COLO829 (cell line): ENCODE measurements around the gene AP1S1.

Experiments used
- DNase-seq: peaks from one replicate; pipeline ENCODE4 v3.0.0; 2012; ENCODE audit warnings: low spot score

Gene AP1S1

DNA sequence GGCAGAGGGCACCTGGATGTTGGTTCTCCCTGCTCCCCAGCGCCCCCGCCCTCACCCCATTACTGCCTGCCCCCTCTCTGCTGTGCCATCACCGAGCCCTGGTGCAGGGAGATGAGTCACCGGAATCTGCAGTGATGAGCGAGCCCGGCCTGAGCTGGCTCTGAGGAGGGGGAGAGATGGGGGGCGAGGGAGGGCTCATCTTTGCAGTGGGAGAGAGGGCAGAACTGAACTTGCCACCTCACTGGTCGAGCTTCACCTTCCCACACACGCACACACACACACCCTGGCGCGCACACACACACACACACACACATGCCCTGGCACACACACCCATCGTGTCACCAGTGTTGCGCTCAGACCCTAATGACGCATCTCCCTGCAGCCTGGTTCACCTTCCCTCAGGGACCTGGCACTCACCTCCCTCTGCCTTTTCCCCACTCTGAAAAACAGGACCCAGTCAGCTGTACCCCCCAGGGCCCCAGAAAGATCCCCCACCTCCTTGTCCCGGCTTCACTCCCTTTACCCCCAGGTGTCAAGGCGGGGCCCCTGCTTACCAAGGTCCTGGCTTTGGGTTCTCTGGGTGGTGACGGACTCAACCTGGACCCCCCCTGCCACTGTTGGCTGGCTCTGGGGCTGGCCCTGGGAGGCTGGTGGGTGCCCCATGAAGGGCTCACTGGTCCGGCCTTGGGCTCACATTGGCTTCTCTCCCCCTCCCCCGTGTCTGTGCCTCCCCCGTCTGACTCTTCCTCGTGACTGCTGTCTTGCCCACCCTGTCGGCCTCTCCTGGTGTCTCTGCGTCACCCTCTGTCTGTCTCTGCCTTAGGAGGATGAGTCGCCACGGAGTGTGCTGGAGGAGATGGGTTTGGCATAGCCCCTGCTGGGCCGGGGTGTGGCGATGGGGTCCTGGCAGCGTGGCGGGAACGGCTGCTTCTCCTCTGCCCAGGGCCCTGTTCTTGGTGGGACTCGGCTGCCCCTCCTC lies 5.7 kb downstream of the AP1S1 start:
- DNase-seq = no peak

DNA sequence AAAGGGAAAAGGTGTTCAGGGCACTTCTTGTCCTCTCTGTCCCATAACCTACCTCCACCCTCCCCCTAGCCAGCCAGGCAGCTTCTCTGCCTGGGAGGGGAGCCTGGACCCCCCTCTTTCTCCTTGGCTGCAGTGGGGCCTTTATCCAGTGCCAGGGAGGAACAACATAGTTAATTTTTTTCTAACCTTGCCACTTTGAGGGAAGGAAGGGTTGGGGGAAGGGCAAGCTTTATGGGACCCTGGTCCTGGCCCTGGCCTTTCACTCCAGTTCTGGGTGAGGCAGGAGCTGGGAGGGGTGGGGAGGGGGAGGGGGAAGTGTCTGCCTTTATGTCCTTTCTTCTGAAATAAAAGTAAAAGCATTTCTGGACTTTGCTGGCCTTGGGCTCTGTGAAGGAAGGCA lies 6.6 kb downstream of the AP1S1 start:
- DNase-seq = no peak

DNA sequence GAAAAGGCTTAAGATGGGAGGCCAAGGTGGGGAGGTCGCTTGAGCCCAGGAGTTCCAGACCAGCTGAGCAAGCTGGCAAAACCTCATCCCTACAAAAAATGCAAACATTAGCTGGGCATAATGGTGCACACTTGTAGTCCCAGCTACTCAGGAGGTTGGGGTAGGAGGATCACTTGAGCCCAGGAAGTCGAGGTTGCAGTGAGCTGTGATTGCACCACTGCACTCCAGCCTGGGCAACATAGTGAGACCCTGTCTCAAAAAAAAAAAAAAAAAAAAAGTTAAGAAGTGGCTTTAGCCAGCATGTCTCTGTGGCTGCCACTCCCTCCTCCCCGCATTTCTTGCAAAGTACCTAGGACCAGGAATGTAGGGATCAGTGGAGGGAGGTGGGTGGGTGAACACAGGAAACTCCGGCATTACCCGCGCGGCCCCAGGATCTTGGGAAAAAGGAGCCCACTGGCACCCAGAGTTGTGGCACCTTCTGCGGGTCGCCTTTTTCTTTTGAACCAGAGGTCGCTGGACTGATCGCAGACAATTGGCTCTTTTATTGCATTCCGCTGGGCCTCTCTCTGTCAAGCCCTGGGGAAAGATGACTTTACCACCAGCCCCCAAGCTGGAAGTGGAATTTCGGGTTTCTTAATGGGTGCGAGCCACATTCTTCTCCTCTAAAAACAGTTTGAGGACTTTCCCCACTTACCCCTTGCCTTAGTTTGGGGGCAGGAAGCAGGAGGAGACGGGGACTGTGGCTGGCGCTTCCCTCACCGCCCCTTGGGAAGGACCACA lies 7.6 kb downstream of the AP1S1 start:
- DNase-seq = no peak

GRCh38 chr7:101162551-101163278 lies 8.4 kb downstream of the AP1S1 start:
- DNase-seq = peak; percentile 60

DNA sequence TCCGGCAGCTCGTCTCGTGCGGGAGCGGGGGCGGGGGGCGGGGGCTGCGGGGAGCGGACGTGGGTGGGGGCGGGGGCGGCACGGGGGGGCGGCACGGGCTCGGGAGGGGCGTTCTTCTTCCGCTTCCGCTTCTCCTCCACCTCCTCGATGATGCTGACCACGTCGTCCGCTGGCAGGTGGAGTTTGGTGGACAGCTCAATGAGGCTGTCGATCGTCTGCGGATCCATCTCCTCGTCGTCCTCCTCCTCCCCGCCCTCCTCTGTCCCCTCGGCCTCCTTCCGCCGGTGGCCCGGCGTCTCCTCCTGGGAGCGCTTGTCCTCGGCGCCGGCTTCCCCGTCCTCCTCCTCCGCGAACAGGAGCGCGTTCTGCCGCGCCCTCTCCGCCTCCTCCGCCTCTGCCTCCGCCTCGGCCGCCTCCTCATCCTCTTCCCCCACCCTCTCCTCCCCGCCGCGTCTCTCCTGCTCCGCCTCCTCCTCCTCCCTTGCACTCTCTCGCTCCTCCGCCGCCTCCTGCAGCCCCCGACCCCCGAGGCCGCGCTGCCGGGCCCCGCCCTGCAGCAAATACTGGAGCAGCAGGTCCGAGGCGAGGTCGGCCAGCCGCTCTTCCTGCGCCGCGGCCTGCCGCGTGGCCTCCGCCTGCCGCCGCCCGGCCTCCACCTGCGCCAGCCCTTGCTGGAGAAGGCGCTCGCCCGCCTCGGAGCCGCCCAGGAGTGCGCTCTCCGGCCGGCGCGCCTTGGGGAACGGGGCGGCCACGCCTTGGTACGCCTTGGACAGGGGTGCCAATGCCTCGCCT lies 9.2 kb downstream of the AP1S1 start:
- DNase-seq = no peak

DNA sequence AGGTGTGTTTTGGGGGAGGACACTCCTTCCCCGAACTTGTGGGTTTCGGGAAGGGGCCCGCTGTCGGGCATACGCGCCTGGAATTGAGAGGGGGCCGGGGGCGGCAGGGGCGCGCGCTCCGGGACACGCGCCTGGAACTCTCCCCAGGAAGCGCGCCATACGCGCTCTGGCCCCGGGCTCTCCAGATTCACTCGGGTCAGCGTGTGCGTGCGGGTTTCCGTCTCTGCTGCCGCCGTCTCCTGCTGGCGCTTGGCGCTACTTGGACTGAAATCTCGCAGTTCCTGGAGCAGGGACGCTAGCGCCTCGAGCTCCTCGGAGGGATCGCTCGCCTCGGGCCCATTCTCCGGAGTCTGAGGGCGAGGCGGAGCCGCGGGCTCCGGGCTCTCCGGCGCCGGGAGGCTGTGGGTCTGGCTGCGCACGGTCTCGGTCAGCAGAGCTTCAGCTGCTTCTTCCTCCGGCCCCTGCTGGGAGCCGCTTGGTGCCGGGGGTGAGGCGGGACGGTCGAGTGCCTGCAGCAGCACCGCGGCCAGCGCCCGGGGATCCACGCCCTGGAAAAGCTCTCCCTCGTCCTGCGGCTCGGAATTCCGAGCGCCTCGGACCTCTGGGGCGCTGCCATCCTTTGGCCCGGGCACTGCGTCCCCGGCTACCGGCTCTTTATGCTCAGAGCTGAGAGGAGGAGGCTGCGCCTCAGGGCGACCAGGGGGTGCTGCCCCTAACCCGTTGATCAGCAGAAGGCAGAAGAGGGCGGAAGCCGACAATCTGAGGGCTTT lies 10.0 kb downstream of the AP1S1 start:
- DNase-seq = no peak

- peak; percentile 98 for DNase-seq
Measured at GRCh38 chr7:101165075-101165957, 11.0 kb downstream of the AP1S1 start, which contains the start of gene VGF. Gene VGF, minus strand, starts transcription at chr7:101165569. Its CDS starts 726 bp downstream, at chr7:101164843.

- no peak for DNase-seq
Measured at GRCh38 chr7:101165958-101166647, 11.8 kb downstream of the AP1S1 start.

GRCh38 chr7:101166648-101166908 lies 12.3 kb downstream of the AP1S1 start:
- DNase-seq = no peak

GRCh38 chr7:101166909-101167644 lies 12.8 kb downstream of the AP1S1 start:
- DNase-seq = no peak

DNA sequence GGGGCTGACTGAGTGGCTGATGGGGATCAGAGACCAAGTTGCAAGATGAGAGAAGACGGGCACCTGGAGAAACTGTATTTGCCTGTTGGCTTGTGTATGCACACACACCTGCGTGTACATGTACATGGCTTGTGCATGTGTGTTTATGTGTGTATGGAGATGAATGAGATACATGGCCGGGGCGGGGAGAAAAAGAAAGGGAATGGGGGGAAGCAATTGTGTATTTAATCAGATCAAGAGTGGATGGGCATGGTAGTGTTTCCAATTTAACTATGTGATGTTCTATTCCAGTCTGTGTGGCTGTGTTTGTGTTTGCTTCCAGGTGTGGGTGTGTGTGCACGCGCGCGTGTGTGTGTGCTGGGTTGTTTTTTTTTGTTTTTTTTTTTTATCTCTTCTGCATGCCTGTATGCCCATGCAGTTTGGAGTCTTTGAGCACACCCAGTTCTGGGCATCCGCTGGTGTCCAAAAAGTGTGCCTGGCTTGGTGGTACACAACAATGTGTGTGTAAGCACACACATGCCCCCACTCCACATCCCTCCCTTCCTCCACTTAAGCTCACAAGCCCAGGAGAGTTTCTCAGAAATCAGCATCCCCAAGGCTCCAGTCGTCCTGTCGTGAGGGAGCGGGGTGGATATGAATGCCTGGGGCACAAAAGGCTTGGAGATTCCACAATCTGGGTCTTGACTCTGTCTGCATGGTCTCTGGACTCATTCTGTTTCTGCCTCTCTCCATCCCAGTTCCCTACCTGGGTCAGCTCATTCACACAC lies 13.6 kb downstream of the AP1S1 start:
- DNase-seq = no peak

- no peak for DNase-seq
Measured at GRCh38 chr7:101168412-101169049, 14.3 kb downstream of the AP1S1 start.

GRCh38 chr7:101169110-101169837 lies 15.0 kb downstream of the AP1S1 start:
- no peak for DNase-seq

GRCh38 chr7:101169838-101170551 lies 15.7 kb downstream of the AP1S1 start:
- peak; percentile 62 for DNase-seq

DNA sequence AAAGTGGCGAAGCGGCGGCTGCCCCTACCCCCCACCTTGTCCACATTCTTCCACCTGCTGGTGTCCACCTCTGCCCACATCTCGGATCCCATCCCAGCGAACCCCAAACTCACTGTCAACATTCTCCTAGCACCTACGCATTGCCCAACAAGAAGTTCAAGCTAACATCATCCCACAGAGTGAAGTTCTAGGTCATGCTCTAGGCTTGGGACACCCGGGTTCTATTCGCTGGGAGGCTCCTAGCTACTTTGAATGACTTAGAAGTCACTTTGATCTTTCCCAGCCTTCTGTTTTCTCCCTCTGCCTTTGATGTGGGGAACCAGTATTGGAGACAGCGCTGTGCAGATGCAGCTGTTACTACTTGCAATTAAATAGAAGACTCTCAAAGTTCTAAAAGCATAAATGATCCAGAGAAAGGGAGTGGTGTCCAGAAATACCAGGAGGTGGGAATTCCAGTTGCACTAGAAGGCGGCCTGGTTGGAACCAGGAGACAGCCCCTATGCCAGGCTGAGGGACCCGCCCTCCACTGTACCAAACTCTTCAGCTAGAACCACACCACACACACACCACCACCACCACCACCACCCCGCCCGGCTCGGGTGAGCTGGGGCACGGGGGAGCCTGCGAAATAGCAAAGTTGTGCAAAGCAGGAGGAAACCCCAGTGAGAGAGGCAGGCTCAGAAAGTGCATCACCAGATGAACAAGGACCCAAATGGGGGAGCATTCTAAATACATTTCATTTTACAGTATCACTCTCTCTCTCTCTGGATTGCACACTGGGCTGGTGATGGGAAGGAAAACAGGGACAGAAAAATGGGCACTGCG lies 16.6 kb downstream of the AP1S1 start:
- no peak for DNase-seq
